Ascending aorta (tissue), 2 donors: Measurements from ENCODE around the gene SAMD7. TPM values are rescaled to one million over a fixed set of nuclear protein-coding genes. Genes with fewer than 3 reads are reported as not detected.
A peak's percentile ranks its signal among the peaks of the same experiment; 100 is the strongest.

Experiments
- DNase-seq, 2 donors: peaks; one replicate each; pipeline ENCODE4 v3.0.0-alpha.2; 2019; ENCODE audit warnings: low spot score in 2 of 2
- H3K27ac ChIP-seq, 2 donors: fragments of 200-600 bp; sonication (generic); one replicate each; pipeline ENCODE4 v1.5.1; 2016 to 2017; ENCODE audit warnings: mild to moderate bottlenecking in 1 of 2
- H3K27me3 ChIP-seq: fragments of 200-600 bp; sonication (generic); one replicate; pipeline ENCODE4 v1.5.1; 2017
- H3K36me3 ChIP-seq, 2 donors: fragments of 200-600 bp; sonication (generic); one replicate each; pipeline ENCODE4 v1.5.1; 2016
- H3K4me1 ChIP-seq, 2 donors: fragments of 200-600 bp; sonication (generic); one replicate each; pipeline ENCODE4 v1.5.1; 2016 to 2017; ENCODE audit warnings: mild to moderate bottlenecking in 1 of 2
- H3K4me3 ChIP-seq, 2 donors: fragments of 200-600 bp; sonication (generic); one replicate each; pipeline ENCODE4 v1.5.1; 2016 to 2017; ENCODE audit warnings: mild to moderate bottlenecking in 1 of 2
- H3K9me3 ChIP-seq, 2 donors: fragments of 200-600 bp; sonication (generic); one replicate each; pipeline ENCODE4 v1.5.1; 2016
- CTCF ChIP-seq, 3 experiments: fragments of 200-600 bp in 2 of 3; fragments of 450-650 bp in 1 of 3; sonication (generic) in 2 of 3; IDR thresholded peaks; one replicate each; pipeline ENCODE4 v1.5.1; 2016 to 2019; ENCODE audit warnings: antibody characterized with exemption in 3 of 3, mild to moderate bottlenecking in 1 of 3, moderate library complexity in 1 of 3
- intact Hi-C: fragments of 100-400 bp; cut with DNase I; formaldehyde crosslinking; loops from one replicate; pipeline ENCODE4 v1.15.1; 2023
- total RNA-seq: library from RNA; depleted of rRNA; stranded (reverse); fragments of >200 nt; gene quantifications from one replicate; pipeline ENCODE4 v1.1.0, GENCODE V29; 2016

Gene SAMD7
- total RNA-seq, 1 donor from 2014 or later = not detected

- DNase-seq = no peak
- H3K4me3 ChIP-seq = peak overlapping the region; percentile 79 to 89
- no peaks in the 10 kb centered on the region for H3K36me3 ChIP-seq
- intact Hi-C loops = loop anchor here (5.0 to 10.0 kb wide), 2 partner anchors 196 to 1874 kb away; partner anchors contain the start of genes GOLIM4 and MYNN
- H3K27ac ChIP-seq = no peak overlapping the region
- H3K4me1 ChIP-seq = peaks cover 4 to 15% of the 10 kb centered on the region in 2 donors
- no peak for TF ChIP-seq CTCF (IDR thresholded peaks at IDR 0.05)
- no peaks in the 10 kb centered on the region for H3K9me3 ChIP-seq
- H3K27me3 ChIP-seq = no peaks in the 10 kb centered on the region
Measured at GRCh38 chr3:169968224-169968885, 57.0 kb downstream of the SAMD7 start.

- intact Hi-C loops = loop anchor here (5.0 to 10.0 kb wide), 2 partner anchors 197 to 1875 kb away; partner anchors contain the start of genes GOLIM4 and MYNN
- H3K27ac ChIP-seq = no peak overlapping the region
Measured at GRCh38 chr3:169969174-169970095, 58.1 kb downstream of the SAMD7 start.

GRCh38 chr3:169970847-169971246 is 59.5 kb downstream of the SAMD7 start:
- intact Hi-C loops = no loop called here
- Histone ChIP-seq H3K4me3 (no peak overlapping the region), H3K36me3 (peaks cover 0 to 18% of the 10 kb centered on the region in 2 donors), H3K27me3 (no peaks in the 10 kb centered on the region), H3K4me1 (peaks cover 4 to 15% of the 10 kb centered on the region in 2 donors), H3K9me3 (no peaks in the 10 kb centered on the region), H3K27ac (no peak overlapping the region)
- DNase-seq = no peak
- TF ChIP-seq CTCF (IDR thresholded peaks at IDR 0.05) = no peak

More at GRCh38 chr3:169969174-169970095, 58.1 kb downstream of the SAMD7 start:
- no peak for TF ChIP-seq CTCF (IDR thresholded peaks at IDR 0.05)
- Histone ChIP-seq H3K36me3 (peaks cover 0 to 6% of the 10 kb centered on the region in 2 donors), H3K4me1 (peaks cover 4 to 15% of the 10 kb centered on the region in 2 donors), H3K9me3 (no peaks in the 10 kb centered on the region), H3K4me3 (no peak overlapping the region), H3K27me3 (no peaks in the 10 kb centered on the region)
- DNase-seq = no peak

GRCh38 chr3:169971522-169971921 is 60.1 kb downstream of the SAMD7 start:
- H3K4me1 ChIP-seq = peaks cover 4 to 15% of the 10 kb centered on the region in 2 donors
- no peak for TF ChIP-seq CTCF (IDR thresholded peaks at IDR 0.05)
- no peak overlapping the region for H3K4me3 ChIP-seq
- peaks cover under 1 to 24% of the 10 kb centered on the region in 2 donors for H3K36me3 ChIP-seq
- intact Hi-C loops = no loop called here
- H3K27me3 ChIP-seq = no peaks in the 10 kb centered on the region
- no peak overlapping the region for H3K27ac ChIP-seq
- H3K9me3 ChIP-seq = no peaks in the 10 kb centered on the region
- DNase-seq = no peak

- Histone ChIP-seq H3K9me3 (no peaks in the 10 kb centered on the region), H3K4me3 (no peak overlapping the region), H3K27me3 (no peaks in the 10 kb centered on the region), H3K4me1 (no peaks in the 10 kb centered on the region), H3K36me3 (peaks cover 59 to 97% of the 10 kb centered on the region in 2 donors), H3K27ac (no peak overlapping the region)
- no peak for DNase-seq
- TF ChIP-seq CTCF (IDR thresholded peaks at IDR 0.05) = no peak
- intact Hi-C loops = loop anchor here (10.0 kb wide), 1 partner anchor 115 kb away; no protein-coding TSS in a partner anchor
Measured at GRCh38 chr3:169980055-169980454, 68.7 kb downstream of the SAMD7 start.
